Retina (tissue), 1 donor: ENCODE results near the gene GRIK2.
"Not testable (repeated sequence)": the region's sequence is repeated elsewhere in the genome, so short reads cannot be mapped to it uniquely, and the experiment has no call there.

Experiments used
- DNase-seq: peaks from one replicate; pipeline ENCODE4 v3.0.0-alpha.2; 2016

The GRIK2 gene

GRCh38 chr6:101544286-101544685 is 150.8 kb downstream of the GRIK2 start:
- DNase-seq, result no peak

- DNase-seq, result no peak
These were observed 151.7 kb downstream of the GRIK2 start for GRCh38 chr6:101545191-101545590.

- DNase-seq, result no peak
These were observed 156.9 kb downstream of the GRIK2 start for GRCh38 chr6:101550451-101550850.

GRCh38 chr6:101554231-101554630 is 160.7 kb downstream of the GRIK2 start:
- no peak for DNase-seq

- no peak for DNase-seq
These were observed 165.2 kb downstream of the GRIK2 start for GRCh38 chr6:101558712-101559111.

- no peak for DNase-seq
These were observed 179.1 kb downstream of the GRIK2 start for GRCh38 chr6:101572627-101573026.

- no peak for DNase-seq
These were observed 183.6 kb downstream of the GRIK2 start for GRCh38 chr6:101577091-101577490.

- DNase-seq, result no peak
These were observed 184.8 kb downstream of the GRIK2 start for GRCh38 chr6:101578306-101578705.

- DNase-seq, result no peak
These were observed 189.3 kb downstream of the GRIK2 start for GRCh38 chr6:101582792-101583191.

- DNase-seq, result no peak
These were observed 192.0 kb downstream of the GRIK2 start for GRCh38 chr6:101585501-101585900.

- DNase-seq, result no peak
These were observed 194.8 kb downstream of the GRIK2 start for GRCh38 chr6:101588343-101588742.

GRCh38 chr6:101595276-101595675 is 201.8 kb downstream of the GRIK2 start:
- DNase-seq, result no peak

GRCh38 chr6:101597693-101598092 is 204.2 kb downstream of the GRIK2 start:
- DNase-seq, result no peak

GRCh38 chr6:101605426-101605825 is 211.9 kb downstream of the GRIK2 start:
- no peak for DNase-seq

- DNase-seq, result no peak
These were observed 212.4 kb downstream of the GRIK2 start for GRCh38 chr6:101605874-101606273.

GRCh38 chr6:101607111-101607690 is 213.7 kb downstream of the GRIK2 start:
- no peak for DNase-seq

- DNase-seq, result no peak
These were observed 215.2 kb downstream of the GRIK2 start for GRCh38 chr6:101608703-101609102.

- no peak for DNase-seq
These were observed 220.0 kb downstream of the GRIK2 start for GRCh38 chr6:101613556-101613955.

- no peak for DNase-seq
These were observed 221.3 kb downstream of the GRIK2 start for GRCh38 chr6:101614774-101615173.

GRCh38 chr6:101626269-101626668 is 232.8 kb downstream of the GRIK2 start:
- peak; percentile 24 for DNase-seq

GRCh38 chr6:101630941-101631340 is 237.4 kb downstream of the GRIK2 start:
- DNase-seq, result no peak

- no peak for DNase-seq
These were observed 239.6 kb downstream of the GRIK2 start for GRCh38 chr6:101633081-101633480.

GRCh38 chr6:101638865-101639264 is 245.4 kb downstream of the GRIK2 start:
- DNase-seq, result not testable (repeated sequence)

- DNase-seq, result no peak
These were observed 246.6 kb downstream of the GRIK2 start for GRCh38 chr6:101640131-101640530.

- no peak for DNase-seq
These were observed 252.3 kb downstream of the GRIK2 start for GRCh38 chr6:101645770-101646169.
